Measurements from ENCODE around the gene TTC24.

GRCh38 chr1:156622581-156623297 is 43.2 kb downstream of the TTC24 start:
- TF ChIP-seq GATA3 (IDR thresholded peaks at IDR 0.05; ENCODE audit: low read depth, low read length) = no peak
- no peak for TF ChIP-seq GATA2 (IDR thresholded peaks at IDR 0.05; ENCODE audit: low read depth, low read length)
